ENCODE results near the gene SLC24A4.

SLC24A4 gene, protein sequence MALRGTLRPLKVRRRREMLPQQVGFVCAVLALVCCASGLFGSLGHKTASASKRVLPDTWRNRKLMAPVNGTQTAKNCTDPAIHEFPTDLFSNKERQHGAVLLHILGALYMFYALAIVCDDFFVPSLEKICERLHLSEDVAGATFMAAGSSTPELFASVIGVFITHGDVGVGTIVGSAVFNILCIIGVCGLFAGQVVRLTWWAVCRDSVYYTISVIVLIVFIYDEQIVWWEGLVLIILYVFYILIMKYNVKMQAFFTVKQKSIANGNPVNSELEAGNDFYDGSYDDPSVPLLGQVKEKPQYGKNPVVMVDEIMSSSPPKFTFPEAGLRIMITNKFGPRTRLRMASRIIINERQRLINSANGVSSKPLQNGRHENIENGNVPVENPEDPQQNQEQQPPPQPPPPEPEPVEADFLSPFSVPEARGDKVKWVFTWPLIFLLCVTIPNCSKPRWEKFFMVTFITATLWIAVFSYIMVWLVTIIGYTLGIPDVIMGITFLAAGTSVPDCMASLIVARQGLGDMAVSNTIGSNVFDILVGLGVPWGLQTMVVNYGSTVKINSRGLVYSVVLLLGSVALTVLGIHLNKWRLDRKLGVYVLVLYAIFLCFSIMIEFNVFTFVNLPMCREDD

DNA sequence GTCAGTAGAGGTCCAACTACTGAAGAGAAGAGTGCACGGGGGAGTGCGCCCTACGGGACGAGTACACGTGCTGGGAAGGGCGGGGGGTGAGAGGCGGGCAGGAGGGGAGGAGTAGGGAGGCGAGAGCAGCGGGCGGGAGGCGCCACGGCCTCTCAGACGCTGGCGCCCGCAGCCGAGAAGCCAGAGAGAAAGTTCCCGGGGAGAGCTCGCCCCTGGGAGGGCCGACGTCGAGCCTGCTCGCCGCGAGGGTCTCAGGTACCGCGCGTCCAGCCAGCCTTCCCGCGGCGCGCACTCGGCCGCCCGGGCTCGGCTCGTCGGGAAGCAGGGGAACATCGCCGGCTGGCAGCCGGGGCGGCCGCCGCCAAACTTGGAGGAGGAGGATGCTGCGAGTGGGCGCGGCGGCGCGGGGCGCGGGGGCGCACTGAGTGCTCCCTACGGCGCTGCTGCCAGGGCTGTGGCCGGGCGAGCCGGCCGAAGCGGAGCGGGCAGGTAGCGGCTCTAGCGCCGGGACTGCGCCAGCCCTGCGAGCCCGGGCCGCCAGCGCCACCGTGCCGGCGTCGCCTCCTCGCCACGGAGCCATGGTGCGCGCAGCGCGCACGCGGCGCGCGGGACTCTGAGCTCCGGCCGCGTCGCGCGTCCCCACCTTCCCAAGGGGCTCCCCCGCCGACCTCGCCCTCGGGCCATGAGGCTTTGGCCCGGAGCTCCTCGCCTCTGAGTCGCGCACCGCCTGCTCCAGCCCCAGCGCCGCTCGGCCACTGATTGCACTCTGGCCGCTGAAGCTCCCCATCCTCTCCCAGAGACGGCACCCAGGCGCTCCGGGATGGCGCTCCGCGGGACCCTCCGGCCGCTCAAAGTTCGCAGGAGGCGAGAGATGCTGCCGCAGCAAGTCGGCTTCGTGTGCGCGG is at the start of gene SLC24A4:
TSS of gene SLC24A4 (plus strand) at position 155 of the 905 bp plus-strand sequence. CDS start at position 821, 666 bp downstream.
- H3K36me3 ChIP-seq (ENCODE audit: control insufficient read depth, low read length): no peaks in the 10 kb centered on the region
- H3K4me3 ChIP-seq (ENCODE audit: low read length): no peak within 1 kb of the TSS
- H3F3A ChIP-seq (ENCODE audit: control insufficient read depth, insufficient read depth): no peaks in the 10 kb centered on the region
- no peaks in the 10 kb centered on the region for H3K4me1 ChIP-seq (ENCODE audit: control insufficient read depth, low read length)
- no peak within 1 kb of the TSS for H3K4me2 ChIP-seq (ENCODE audit: low read length)
- H4K20me1 ChIP-seq (ENCODE audit: control insufficient read depth, insufficient read depth, low read depth, low read length): no peaks in the 10 kb centered on the region
- H3K27ac ChIP-seq (ENCODE audit: low read depth, low read length): no peak within 1 kb of the TSS
- no peaks in the 10 kb centered on the region for H3K9me3 ChIP-seq (ENCODE audit: control insufficient read depth, insufficient read depth, low read length)
- TF ChIP-seq, protein P1, sequence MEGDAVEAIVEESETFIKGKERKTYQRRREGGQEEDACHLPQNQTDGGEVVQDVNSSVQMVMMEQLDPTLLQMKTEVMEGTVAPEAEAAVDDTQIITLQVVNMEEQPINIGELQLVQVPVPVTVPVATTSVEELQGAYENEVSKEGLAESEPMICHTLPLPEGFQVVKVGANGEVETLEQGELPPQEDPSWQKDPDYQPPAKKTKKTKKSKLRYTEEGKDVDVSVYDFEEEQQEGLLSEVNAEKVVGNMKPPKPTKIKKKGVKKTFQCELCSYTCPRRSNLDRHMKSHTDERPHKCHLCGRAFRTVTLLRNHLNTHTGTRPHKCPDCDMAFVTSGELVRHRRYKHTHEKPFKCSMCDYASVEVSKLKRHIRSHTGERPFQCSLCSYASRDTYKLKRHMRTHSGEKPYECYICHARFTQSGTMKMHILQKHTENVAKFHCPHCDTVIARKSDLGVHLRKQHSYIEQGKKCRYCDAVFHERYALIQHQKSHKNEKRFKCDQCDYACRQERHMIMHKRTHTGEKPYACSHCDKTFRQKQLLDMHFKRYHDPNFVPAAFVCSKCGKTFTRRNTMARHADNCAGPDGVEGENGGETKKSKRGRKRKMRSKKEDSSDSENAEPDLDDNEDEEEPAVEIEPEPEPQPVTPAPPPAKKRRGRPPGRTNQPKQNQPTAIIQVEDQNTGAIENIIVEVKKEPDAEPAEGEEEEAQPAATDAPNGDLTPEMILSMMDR (IDR thresholded peaks at IDR 0.05; ENCODE audit: low read depth, low read length, poor library complexity, severe bottlenecking): no peak
- no peak for TF ChIP-seq EZH2phosphoT487 (IDR thresholded peaks at IDR 0.05; ENCODE audit: borderline replicate concordance, low read length)
- H3K9me2 ChIP-seq (replicated peaks; ENCODE audit: control insufficient read depth, low read length): no peaks in the 10 kb centered on the region
- H3K27me3 ChIP-seq (ENCODE audit: control insufficient read depth, low read length): peaks cover 5% of the 10 kb centered on the region; the same call in 1 of the 2 replicates
- H3K79me2 ChIP-seq (ENCODE audit: control insufficient read depth, low read length): no peaks in the 10 kb centered on the region

DNA sequence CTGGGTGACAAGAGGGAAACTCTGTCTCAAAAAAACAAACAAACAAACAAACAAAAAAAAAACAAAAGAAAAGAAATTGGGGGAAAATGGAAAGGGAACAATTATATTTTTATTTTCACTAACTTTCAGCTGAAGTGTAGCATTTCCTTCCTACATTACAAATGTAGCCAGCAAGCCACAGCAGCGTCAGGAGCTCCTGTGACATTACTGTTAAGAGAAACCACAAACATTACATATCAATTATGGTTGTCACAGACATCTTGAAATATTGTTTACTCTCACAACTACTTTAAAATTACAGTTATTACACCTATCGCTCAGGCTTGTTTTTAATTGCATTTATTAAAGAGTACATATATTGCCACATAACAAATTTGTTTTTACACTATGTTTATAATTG is 49.8 kb upstream of the SLC24A4 start:
- Histone ChIP-seq H4K20me1 (ENCODE audit: control insufficient read depth, insufficient read depth, low read depth, low read length) (no peaks in the 10 kb centered on the region), H3K4me3 (ENCODE audit: low read length) (no peak overlapping the region), H3K27ac (ENCODE audit: low read depth, low read length) (no peak overlapping the region), H3K36me3 (ENCODE audit: control insufficient read depth, low read length) (no peaks in the 10 kb centered on the region), H3K4me1 (ENCODE audit: control insufficient read depth, low read length) (no peaks in the 10 kb centered on the region), H3K4me2 (ENCODE audit: low read length) (no peak overlapping the region), H3K79me2 (ENCODE audit: control insufficient read depth, low read length) (no peaks in the 10 kb centered on the region), H3F3A (ENCODE audit: control insufficient read depth, insufficient read depth) (no peaks in the 10 kb centered on the region), H3K9me2 (replicated peaks; ENCODE audit: control insufficient read depth, low read length) (no peaks in the 10 kb centered on the region), H3K27me3 (ENCODE audit: control insufficient read depth, low read length) (peaks cover 6% of the 10 kb centered on the region), H3K9me3 (ENCODE audit: control insufficient read depth, insufficient read depth, low read length) (no peaks in the 10 kb centered on the region)
- TF ChIP-seq EZH2phosphoT487 (IDR thresholded peaks at IDR 0.05; ENCODE audit: borderline replicate concordance, low read length): no peak
- TF ChIP-seq, protein P1 (IDR thresholded peaks at IDR 0.05; ENCODE audit: low read depth, low read length, poor library complexity, severe bottlenecking): no peak

DNA sequence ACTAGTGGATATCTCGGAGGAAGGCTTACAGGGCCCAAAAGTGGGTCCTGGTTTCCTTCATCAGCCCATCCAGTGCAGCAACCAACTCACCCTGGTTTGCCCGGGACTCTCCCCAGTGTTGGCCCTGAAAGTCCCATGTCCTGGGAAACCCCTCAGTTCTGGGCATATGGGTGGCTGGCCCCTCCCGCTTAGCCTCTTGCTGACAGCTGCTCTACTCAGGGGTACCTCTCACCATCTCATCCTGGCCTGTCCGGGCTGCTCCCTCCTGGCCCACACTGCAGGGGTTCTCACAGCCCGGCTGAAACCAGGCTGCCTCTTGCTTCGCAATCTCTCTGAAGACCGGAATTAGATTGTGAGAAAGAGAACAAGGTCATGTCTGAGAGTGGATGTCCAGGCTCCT is 48.9 kb upstream of the SLC24A4 start:
- TF ChIP-seq EZH2phosphoT487 (IDR thresholded peaks at IDR 0.05; ENCODE audit: borderline replicate concordance, low read length): no peak
- TF ChIP-seq, protein P1 (IDR thresholded peaks at IDR 0.05; ENCODE audit: low read depth, low read length, poor library complexity, severe bottlenecking): no peak
- peaks cover 6% of the 10 kb centered on the region for H3K27me3 ChIP-seq (ENCODE audit: control insufficient read depth, low read length)
- H3K27ac ChIP-seq (ENCODE audit: low read depth, low read length): no peak overlapping the region
- no peaks in the 10 kb centered on the region for H3K4me1 ChIP-seq (ENCODE audit: control insufficient read depth, low read length)
- no peaks in the 10 kb centered on the region for H3K9me3 ChIP-seq (ENCODE audit: control insufficient read depth, insufficient read depth, low read length)
- H3K79me2 ChIP-seq (ENCODE audit: control insufficient read depth, low read length): no peaks in the 10 kb centered on the region
- no peak overlapping the region for H3K4me2 ChIP-seq (ENCODE audit: low read length)
- no peak overlapping the region for H3K4me3 ChIP-seq (ENCODE audit: low read length)
- H3K9me2 ChIP-seq (replicated peaks; ENCODE audit: control insufficient read depth, low read length): no peaks in the 10 kb centered on the region
- H3F3A ChIP-seq (ENCODE audit: control insufficient read depth, insufficient read depth): no peaks in the 10 kb centered on the region
- H3K36me3 ChIP-seq (ENCODE audit: control insufficient read depth, low read length): no peaks in the 10 kb centered on the region
- H4K20me1 ChIP-seq (ENCODE audit: control insufficient read depth, insufficient read depth, low read depth, low read length): no peaks in the 10 kb centered on the region
